ENCODE results near the gene KCNC4.

DNA sequence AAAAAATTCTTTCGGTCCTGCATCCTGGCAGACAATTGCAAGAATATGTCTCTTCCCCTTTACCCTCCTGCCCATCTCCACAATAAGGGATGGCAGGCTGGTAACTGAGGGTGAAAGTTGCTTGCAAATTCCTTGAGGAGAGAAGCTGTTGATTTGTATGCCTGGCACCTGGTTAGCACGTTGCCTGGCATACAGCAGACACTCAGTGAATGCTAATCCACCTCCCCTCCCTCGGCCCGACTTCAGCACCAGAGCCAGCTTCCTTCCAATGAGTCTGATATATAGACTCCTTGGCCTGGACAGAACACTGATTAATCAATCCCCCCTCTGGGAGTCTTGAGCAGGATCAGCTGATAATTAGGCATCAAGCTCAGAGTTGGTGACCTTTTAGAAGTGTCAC is 39.1 kb downstream of the KCNC4 start:
- TF ChIP-seq, protein P1, sequence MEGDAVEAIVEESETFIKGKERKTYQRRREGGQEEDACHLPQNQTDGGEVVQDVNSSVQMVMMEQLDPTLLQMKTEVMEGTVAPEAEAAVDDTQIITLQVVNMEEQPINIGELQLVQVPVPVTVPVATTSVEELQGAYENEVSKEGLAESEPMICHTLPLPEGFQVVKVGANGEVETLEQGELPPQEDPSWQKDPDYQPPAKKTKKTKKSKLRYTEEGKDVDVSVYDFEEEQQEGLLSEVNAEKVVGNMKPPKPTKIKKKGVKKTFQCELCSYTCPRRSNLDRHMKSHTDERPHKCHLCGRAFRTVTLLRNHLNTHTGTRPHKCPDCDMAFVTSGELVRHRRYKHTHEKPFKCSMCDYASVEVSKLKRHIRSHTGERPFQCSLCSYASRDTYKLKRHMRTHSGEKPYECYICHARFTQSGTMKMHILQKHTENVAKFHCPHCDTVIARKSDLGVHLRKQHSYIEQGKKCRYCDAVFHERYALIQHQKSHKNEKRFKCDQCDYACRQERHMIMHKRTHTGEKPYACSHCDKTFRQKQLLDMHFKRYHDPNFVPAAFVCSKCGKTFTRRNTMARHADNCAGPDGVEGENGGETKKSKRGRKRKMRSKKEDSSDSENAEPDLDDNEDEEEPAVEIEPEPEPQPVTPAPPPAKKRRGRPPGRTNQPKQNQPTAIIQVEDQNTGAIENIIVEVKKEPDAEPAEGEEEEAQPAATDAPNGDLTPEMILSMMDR (IDR thresholded peaks at IDR 0.05): no peak
- TF ChIP-seq POLR2AphosphoS5 (IDR thresholded peaks at IDR 0.05): no peak
